Germinal center (tissue), 1 donor: Measurements from ENCODE around the gene PALLD.

Experiments used
- DNase-seq: peaks from one replicate; pipeline ENCODE4 v3.0.0; 2012; ENCODE audit warnings: mixed read lengths, low spot score

The PALLD gene

GRCh38 chr4:168765726-168766125 lies 268.9 kb downstream of the PALLD start:
- no peak for DNase-seq

DNA sequence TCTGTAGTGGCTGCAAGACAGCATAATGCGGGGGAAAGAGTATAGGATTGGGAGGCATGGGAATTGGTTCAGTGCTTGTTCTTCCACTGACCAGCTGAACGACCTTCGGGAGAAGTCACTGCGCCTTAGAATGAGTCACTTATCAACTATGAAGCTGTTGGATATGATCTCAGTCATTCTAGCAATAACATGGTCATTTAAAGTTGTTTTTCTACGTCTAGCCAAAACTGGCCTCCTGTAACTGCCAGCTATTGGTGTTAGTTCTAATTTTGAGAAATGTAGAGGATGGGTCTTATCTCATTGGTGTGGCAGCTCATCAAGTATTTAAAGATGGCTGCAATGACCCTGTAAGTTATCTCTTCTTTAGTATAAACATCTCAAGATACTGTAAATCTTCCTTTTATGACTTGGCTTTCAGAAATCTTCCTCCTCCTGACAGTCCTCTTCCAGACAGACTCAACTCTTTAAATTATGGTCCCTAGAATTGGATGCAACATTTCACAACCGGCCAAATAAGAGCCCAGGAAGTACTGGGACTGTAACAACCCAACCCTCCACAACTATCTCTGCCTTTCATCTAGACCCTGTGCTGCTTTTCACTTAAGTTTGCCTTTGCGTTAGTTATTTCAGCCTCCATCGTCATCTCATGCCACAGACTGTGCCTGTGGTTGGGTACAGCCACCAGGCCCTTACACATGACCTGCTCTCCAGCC lies 269.9 kb downstream of the PALLD start:
- DNase-seq, result no peak

DNA sequence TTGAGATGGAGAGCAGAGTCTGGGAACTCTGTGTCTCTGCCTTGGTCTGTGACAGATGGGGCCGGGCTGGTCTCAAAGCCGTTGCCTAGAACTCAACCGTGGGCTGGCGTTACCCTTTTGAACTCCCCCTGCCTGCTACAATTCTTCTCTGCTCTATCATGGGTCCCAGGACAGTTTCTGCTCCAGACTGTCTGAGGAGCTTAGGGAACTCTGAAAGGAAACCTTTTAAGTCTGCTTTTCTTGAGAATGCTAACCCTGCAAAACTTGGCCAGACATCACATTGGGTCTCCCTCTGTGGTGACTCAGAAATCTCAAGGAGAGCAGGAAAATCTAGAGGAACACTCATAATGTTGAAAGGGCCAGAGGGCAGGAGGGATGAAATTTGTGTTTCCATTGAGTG lies 272.6 kb downstream of the PALLD start:
- DNase-seq, result no peak

DNA sequence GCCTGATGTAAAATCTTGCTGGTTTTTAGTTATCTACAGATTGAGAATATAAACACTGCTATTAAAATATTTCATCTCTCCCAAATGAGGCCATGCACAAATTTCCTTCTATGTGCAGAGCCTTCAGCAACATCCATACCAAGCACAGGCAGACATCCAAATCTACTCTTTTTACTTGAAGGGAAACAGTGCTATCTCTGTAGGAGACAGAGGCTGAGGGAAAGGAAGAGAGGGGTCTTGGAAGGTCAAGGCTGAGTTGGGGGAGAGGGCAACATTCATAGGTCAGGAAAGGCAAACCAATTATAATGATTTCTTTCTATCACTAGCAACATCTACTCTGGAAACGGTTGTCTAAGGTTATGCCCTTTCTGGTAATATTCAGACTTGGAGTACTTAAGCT lies 273.0 kb downstream of the PALLD start:
- DNase-seq, result no peak

DNA sequence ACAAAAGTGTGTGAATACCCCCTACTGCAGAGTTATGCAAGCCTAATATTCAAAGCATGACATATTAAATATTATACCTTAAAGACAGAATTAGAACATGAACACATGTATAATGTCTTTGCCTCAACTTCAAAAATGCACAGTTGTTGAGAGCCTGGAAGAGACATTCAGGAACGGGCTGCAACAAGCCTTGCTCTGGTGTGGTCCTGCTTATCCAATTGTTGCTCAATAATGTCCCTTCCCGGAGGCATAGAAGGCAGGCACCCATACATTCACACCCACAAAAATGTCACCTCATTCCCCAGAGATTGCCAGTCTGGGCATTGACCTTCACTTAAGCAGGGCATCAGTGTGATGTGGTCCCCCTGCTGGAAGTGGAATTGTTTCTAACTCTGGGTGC lies 274.4 kb downstream of the PALLD start:
- no peak for DNase-seq

DNA sequence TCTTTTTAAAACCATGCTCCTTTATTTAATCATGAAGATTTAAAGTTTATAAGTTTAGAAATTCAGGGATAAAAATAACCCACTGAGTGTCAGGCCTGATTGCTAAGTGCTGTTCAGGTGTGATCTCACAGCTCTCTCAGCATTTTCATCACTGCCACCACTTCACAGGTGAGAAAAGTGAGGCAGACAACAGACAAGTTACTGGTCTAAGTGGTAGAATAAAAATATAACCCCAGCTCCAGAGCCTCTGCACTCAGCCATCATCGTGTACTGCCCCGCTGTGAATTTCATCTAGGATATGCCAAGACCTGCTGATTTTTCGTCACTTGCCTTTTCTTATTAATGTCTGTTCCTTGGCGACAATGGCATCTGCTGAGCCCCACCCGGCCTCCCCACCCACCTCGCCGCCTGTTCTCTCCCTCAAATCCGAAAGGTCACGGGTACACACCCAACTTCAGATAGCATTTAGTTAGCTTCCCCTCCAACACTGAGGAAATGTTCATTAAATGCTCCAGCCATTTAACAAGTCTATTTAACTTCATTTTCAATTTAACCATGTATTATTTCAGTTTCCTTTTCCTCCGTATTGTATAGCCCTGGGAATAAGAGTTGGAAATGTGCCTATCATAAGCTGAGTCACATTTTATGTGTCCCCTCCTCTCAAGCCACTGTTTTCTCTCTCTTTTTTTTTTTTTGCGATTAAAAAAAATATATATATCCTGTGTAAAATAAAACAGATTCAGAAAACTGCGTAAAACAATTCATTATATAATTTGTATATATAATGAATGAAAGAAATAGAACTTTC lies 276.7 kb downstream of the PALLD start:
- no peak for DNase-seq

GRCh38 chr4:168776382-168776781 lies 279.5 kb downstream of the PALLD start:
- no peak for DNase-seq

DNA sequence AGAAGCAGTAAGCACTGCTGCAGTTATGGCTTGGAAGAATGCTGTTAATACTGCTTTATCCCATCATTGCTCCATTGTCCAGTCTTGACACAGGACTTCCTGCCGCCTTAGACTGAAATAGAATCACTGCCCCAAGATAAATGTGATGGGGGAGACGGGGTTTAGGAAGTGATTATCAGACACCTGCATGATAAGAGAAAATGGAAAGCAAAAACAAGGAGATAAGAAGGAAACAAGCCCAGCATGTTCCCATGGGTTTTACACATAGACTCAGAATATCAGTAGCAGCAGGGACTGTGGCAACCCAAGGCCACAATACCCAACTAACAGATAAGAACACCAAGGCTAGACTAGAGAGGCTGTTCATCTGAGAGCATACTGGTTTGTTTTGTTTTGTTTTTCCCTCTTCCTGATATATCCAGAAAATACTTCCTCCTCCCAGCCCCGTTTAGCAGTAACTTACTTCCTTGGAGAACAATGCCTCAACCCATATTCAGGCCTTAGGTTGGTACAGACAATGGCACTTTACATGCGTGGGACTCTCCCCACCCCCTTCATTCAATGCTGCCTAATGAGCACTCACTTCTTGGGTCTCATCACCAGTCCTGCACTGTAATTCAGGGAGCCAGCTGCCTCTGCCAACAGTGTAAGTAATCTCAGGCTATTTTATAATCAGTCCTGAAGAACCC lies 280.6 kb downstream of the PALLD start:
- no peak for DNase-seq

DNA sequence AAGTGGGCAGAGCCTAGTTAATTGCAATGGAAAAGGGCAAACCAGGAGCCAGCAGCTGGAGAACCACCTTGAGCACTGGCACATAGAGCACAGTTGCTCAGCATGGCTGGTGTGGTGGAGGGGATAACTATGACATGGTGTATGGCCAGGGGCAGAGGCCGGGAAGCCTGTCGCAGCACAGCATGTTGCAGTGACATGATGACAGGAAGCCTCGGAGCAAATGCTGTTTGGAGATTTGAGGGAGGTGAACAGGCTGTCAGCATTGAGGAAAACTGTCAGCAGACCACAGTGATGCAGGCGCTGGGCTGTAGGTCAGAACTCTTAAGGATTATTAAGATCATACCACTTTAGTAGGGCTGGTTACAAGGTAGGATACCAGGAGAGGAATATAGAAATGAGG lies 284.5 kb downstream of the PALLD start:
- no peak for DNase-seq

DNA sequence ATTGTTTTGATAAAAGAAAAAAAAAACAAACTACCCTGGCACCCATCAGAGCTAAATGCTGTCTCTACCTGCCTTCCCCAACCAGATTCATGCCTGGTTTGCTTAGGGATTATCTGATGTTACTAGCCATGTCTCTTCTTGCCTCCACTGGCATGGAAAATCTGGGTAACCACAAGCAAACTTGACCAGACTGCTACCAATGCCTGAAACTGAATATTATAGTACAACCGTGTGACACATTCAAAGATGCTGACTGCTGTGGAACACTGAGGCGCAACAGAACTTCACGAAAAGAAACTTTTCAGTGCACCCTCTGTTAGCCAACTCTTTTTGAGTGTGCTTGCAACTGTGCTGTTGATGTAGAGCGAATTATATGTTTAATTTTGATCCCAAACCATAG lies 285.1 kb downstream of the PALLD start:
- DNase-seq, result no peak

DNA sequence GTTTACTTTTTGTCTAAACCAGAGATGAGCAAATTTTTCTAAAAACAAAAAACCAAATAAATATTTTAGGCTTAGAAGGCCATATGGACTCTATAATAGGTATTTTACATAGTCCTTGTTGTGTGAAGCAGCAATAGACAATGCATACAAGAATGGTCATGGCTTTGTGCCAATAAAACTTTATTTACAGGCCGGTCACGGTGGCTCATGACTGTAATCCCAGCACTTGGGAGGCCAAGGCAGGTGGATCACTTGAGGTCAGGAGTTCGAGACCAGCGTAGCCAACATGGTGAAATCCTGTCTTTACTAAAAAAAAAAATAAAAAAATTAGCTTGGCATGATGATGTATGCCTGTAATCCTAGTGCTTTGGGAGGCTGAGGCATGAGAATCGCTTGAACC lies 285.6 kb downstream of the PALLD start:
- DNase-seq, result no peak

DNA sequence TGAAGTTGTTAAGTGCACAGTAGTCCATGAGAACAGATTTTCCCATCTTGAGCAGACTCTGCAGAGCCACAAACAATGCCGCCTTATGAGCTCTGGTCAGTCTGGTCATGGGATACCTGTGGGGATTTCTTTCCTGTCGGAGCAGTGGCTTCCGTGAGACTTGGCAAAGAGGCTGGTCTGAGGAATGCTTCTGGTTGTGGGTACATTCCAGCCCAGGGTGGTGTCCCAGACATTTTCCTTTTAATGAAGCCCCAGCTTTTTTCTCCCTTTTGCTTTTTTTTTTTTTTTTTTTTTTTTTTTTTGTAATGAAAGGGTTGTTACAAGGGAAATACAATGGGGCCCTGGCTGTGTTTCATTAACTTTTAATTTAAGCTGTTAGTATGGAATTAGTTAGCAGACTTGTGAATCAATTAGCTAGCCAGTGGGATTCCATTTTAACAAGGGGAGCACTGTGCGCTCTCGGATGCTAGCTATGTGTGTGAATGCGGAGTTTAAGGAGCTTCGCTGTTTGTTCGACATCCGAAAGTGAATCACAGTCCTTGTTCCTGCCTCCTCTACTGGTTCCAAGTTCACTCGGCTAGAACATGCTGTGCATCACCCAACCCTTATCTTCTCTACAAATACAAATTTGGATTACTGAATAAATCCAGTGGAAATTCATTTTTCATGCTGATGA lies 288.1 kb downstream of the PALLD start:
- no peak for DNase-seq

- DNase-seq, result no peak
Measured at GRCh38 chr4:168787334-168787733, 290.5 kb downstream of the PALLD start.

DNA sequence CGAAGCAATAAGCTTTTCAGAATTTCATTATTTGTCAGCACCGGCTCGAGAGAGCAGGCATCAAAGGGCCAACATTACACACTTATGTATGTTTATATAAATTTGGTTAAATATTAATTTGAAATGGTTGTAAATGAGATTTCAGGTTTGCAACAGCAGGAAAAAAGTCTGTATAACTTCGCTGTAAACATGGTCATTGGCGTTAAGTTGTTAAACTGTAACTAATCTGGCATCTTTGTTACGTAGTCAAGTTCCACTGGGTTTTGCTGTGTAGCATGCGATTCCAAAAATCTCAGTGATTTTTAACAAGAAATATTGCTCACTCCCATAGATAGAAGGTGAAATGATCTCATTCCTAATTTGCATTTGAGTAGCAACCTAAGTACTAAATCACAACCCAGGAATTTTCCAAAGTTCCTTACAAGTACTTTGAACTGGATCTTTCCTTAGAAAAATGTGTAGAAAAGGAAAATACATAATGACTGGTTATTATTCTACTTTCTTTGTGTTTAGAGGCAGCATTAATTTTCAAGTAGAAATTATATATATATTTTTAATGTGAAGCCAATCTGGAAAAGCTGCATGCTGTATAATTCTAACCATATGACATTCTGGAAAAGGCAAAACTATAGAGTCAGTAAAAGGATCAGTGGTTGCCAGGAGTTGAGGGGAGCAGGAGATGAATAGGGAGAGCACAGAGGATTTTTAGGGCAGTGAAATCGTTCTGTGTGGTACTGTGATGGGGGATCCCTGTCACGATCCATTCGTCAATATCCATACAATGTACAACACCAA lies 291.1 kb downstream of the PALLD start:
- DNase-seq, result no peak

GRCh38 chr4:168790898-168791297 lies 294.0 kb downstream of the PALLD start:
- DNase-seq, result no peak

DNA sequence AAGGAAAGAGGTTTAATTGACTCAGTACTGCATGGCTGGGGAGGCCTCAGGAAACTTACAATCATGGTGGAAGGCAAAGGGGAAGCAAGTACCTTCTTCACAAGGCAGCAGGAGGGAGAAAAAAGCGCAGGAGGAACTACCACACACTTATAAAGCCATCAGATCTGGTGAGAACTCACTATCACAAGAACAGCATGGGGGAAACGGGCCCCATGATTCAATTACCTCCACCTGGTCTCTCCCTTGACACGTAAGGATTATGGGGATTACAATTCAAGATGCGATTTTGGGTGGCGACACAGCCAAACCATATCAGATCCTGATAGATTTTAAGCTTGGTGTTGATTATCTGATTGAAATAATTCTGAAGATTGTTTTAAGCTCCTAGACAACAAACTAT lies 294.5 kb downstream of the PALLD start:
- DNase-seq, result no peak

DNA sequence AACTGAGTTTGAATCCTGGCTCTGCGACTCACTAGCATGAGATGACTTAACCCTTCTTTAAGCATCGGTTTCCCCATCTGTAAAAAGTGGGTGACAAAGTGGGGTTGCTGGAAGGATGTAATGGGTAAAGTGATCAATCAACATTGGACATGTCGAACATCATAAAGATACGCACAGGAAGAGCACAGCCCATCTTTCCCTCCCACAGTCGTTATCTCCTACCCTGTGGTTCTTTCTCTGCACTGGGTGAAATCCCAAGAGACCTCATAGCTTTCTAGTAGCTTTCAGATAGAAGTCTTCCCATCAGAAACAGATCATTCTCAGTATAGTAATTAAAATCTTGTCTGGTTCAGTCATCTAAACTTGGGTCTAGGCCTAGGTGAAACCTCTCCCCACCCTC lies 296.7 kb downstream of the PALLD start:
- DNase-seq, result no peak

- DNase-seq, result no peak
Measured at GRCh38 chr4:168794092-168794707, 297.3 kb downstream of the PALLD start.

GRCh38 chr4:168794881-168795280 lies 298.0 kb downstream of the PALLD start:
- DNase-seq, result no peak

GRCh38 chr4:168795346-168795745 lies 298.5 kb downstream of the PALLD start:
- no peak for DNase-seq
